GM12878 (cell line): ENCODE results near the gene JADE3. TPM values are rescaled to one million over a fixed set of nuclear protein-coding genes. Genes with fewer than 3 reads are reported as not detected.

ENCODE experiments used
- CBFB ChIP-seq: IDR thresholded peaks from 2 replicates; pipeline ENCODE4 v1.6.1; 2016; ENCODE audit warnings: antibody characterized with exemption, low read depth
- EZH2 ChIP-seq: IDR thresholded peaks from 2 replicates; pipeline ENCODE4 v1.6.1; 2012; ENCODE audit warnings: low read depth, mild to moderate bottlenecking, control low read depth, inconsistent platforms, low read length, borderline replicate concordance; ENCODE audit not compliant: control insufficient read depth
- HDAC2 ChIP-seq: fragments of 200-600 bp; sonication (generic); IDR thresholded peaks from 2 replicates; pipeline ENCODE4 v1.6.1; 2017
- NRF1 ChIP-seq: conservative IDR thresholded peaks from 2 replicates; pipeline ENCODE4 v1.6.1; 2011; ENCODE audit warnings: mild to moderate bottlenecking, low read depth, low read length, improper control_type of control experiment
- SP1 ChIP-seq: IDR thresholded peaks from one replicate; pipeline ENCODE4 v1.6.1; 2011; ENCODE audit warnings: low read depth, low read length
- YY1 ChIP-seq: IDR thresholded peaks from 2 replicates; pipeline ENCODE4 v1.6.1; 2011; ENCODE audit warnings: low read depth, mild to moderate bottlenecking, low read length
- ZNF24 ChIP-seq: fragments of 450-650 bp; IDR thresholded peaks from 2 replicates; pipeline ENCODE4 v1.6.1; 2017; ENCODE audit warnings: antibody characterized with exemption, mild to moderate bottlenecking
- polyA plus RNA-seq, 11 experiments: library from polyadenylated mRNA; depleted of rRNA in 4 of 11; unstranded in 6 of 11; stranded (reverse) in 5 of 11; fragments of >200 nt; fragmentation: Nextera tagmentation in 4 of 11; fragmentation: Illumina TruSeq in 1 of 11; extraction: Ambion mirVana in 4 of 11; extraction: Trizol in 1 of 11; gene quantifications; 1 replicate in 1 of 11; 2 replicates in 10 of 11; pipeline versions ENCODE4 v1.2.1 to v1.2.3, GENCODE V29; 2011 to 2016; ENCODE audit warnings: inconsistent platforms in 2 of 11, missing spikeins in 2 of 11, low read depth in 1 of 11
- small RNA-seq: library from RNA; depleted of rRNA; stranded (forward); fragments of <200 nt; gene quantifications from one replicate; pipeline ENCODE3, GENCODE V24; 2014
- total RNA-seq, 4 experiments: library from RNA; depleted of rRNA in 3 of 4; stranded (reverse); fragments of >200 nt in 3 of 4; fragmentation: Illumina TruSeq in 1 of 4; extraction: Trizol in 1 of 4; gene quantifications; 2 replicates each; pipeline versions ENCODE4 v1.2.1 to v1.2.3, GENCODE V29; 2013 to 2021
- TF ChIP-seq, protein P1 (sequence below): IDR thresholded peaks from 2 replicates; pipeline ENCODE4 v1.6.1; 2011; ENCODE audit warnings: mild to moderate bottlenecking, low read depth, low read length, moderate library complexity; ENCODE audit not compliant: insufficient replicate concordance
- TF ChIP-seq, protein P2 (sequence below): fragments of 150-350 bp; IDR thresholded peaks from 2 replicates; pipeline ENCODE4 v1.6.1; 2014; ENCODE audit warnings: mild to moderate bottlenecking, low read depth, low read length
- TF ChIP-seq, protein P3 (sequence below): IDR thresholded peaks from 2 replicates; pipeline ENCODE4 v1.6.1; 2011; ENCODE audit warnings: borderline replicate concordance, low read depth, mild to moderate bottlenecking, moderate library complexity, mixed read lengths, low read length; ENCODE audit not compliant: insufficient read depth; ENCODE audit errors: extremely low read length
- TF ChIP-seq, protein P4 (sequence below): fragments of 450-650 bp; IDR thresholded peaks from 2 replicates; pipeline ENCODE4 v1.6.1; 2016; ENCODE audit warnings: mild to moderate bottlenecking

The JADE3 gene
- total and polyA plus RNA-seq, 10 of the 15 experiments (the other 5 are each of a cell fraction or from before 2014, with no cell fraction given): 0.06 to 13.0 (median 0.65) TPM

DNA sequence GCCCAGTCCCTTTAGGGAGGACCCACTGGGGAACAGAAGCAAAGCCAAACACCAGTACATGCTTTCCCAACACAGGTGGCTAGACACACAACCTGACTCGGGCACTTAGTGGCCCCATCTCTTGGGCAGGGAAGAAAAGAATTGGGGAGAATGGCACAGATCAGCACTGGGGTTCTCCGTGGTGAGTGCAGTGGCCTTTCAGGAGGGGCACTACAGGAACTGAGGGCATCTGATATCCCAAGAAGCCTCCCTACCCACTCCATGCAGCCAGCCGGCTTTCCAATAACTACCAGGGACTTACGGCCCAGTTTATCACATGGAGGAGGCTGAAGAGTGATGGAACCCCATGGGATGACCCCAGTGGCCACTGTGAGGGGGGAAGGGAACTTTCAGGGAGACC, 189.0 kb downstream of the JADE3 start (continued):
- TF ChIP-seq, protein P1, sequence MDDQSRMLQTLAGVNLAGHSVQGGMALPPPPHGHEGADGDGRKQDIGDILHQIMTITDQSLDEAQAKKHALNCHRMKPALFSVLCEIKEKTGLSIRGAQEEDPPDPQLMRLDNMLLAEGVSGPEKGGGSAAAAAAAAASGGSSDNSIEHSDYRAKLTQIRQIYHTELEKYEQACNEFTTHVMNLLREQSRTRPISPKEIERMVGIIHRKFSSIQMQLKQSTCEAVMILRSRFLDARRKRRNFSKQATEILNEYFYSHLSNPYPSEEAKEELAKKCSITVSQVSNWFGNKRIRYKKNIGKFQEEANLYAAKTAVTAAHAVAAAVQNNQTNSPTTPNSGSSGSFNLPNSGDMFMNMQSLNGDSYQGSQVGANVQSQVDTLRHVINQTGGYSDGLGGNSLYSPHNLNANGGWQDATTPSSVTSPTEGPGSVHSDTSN: no peak
- no peak for TF ChIP-seq ZNF24
- TF ChIP-seq, protein P2, sequence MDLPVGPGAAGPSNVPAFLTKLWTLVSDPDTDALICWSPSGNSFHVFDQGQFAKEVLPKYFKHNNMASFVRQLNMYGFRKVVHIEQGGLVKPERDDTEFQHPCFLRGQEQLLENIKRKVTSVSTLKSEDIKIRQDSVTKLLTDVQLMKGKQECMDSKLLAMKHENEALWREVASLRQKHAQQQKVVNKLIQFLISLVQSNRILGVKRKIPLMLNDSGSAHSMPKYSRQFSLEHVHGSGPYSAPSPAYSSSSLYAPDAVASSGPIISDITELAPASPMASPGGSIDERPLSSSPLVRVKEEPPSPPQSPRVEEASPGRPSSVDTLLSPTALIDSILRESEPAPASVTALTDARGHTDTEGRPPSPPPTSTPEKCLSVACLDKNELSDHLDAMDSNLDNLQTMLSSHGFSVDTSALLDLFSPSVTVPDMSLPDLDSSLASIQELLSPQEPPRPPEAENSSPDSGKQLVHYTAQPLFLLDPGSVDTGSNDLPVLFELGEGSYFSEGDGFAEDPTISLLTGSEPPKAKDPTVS: no peak
- no peak for TF ChIP-seq NRF1
- TF ChIP-seq, protein P3, sequence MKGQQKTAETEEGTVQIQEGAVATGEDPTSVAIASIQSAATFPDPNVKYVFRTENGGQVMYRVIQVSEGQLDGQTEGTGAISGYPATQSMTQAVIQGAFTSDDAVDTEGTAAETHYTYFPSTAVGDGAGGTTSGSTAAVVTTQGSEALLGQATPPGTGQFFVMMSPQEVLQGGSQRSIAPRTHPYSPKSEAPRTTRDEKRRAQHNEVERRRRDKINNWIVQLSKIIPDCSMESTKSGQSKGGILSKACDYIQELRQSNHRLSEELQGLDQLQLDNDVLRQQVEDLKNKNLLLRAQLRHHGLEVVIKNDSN: no peak
- TF ChIP-seq HDAC2: no peak
- TF ChIP-seq EZH2: no peak
- no peak for TF ChIP-seq CBFB
- TF ChIP-seq YY1: no peak
- TF ChIP-seq SP1: no peak
- TF ChIP-seq, protein P4, sequence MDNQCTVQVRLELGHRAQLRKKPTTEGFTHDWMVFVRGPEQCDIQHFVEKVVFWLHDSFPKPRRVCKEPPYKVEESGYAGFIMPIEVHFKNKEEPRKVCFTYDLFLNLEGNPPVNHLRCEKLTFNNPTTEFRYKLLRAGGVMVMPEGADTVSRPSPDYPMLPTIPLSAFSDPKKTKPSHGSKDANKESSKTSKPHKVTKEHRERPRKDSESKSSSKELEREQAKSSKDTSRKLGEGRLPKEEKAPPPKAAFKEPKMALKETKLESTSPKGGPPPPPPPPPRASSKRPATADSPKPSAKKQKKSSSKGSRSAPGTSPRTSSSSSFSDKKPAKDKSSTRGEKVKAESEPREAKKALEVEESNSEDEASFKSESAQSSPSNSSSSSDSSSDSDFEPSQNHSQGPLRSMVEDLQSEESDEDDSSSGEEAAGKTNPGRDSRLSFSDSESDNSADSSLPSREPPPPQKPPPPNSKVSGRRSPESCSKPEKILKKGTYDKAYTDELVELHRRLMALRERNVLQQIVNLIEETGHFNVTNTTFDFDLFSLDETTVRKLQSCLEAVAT: no peak
- TF ChIP-seq, all 136 proteins: peak for 0

Small RNA genes within 50 kb of the gene (small RNA-seq; reads per million reads assigned to genes)
- not detected for gene RNU6-1189P

Other genes with a start within 250 kb of the JADE3 start
- gene SLC9A7, start 153.3 kb upstream of the JADE3 start, total RNA-seq (2014; rRNA removed): 54.2 and 56.2 TPM in 2 replicates
- 61.9 and 62.8 TPM in 2 replicates for gene SLC9A7, start 153.3 kb upstream of the JADE3 start, total RNA-seq (2014; rRNA removed; fragmentation: Illumina TruSeq; extraction: Trizol)
- 52.6 and 57.2 TPM in 2 replicates for gene SLC9A7, start 153.3 kb upstream of the JADE3 start, total RNA-seq (2021)
- gene SLC9A7, start 153.3 kb upstream of the JADE3 start, polyA plus RNA-seq (2011; rRNA removed): 45.3 and 53.4 TPM in 2 replicates
- 31.0 and 36.2 TPM in 2 replicates for gene SLC9A7, start 153.3 kb upstream of the JADE3 start, polyA plus RNA-seq (2014; fragmentation: Illumina TruSeq; extraction: Trizol)
- gene SLC9A7, start 153.3 kb upstream of the JADE3 start, polyA plus RNA-seq (2014; fragmentation: Nextera tagmentation; extraction: Ambion mirVana): 1 to 10 TPM; 5.0 to 5.2 TPM
- 24.8 and 28.4 TPM in 2 replicates for gene SLC9A7, start 153.3 kb upstream of the JADE3 start, polyA plus RNA-seq (2014; rRNA removed)
- gene SLC9A7, start 153.3 kb upstream of the JADE3 start, polyA plus RNA-seq (2016; fragmentation: Nextera tagmentation; extraction: Ambion mirVana): 10 to 100 TPM; 13.1 to 14.1 TPM
- gene RP2, start 75.4 kb upstream of the JADE3 start, total RNA-seq (2014; rRNA removed): 5.5 and 7.3 TPM in 2 replicates
- 7.7 and 7.8 TPM in 2 replicates for gene RP2, start 75.4 kb upstream of the JADE3 start, total RNA-seq (2014; rRNA removed; fragmentation: Illumina TruSeq; extraction: Trizol)
- gene RP2, start 75.4 kb upstream of the JADE3 start, total RNA-seq (2021): 4.9 TPM in 2 replicates
- 11.0 and 17.1 TPM in 2 replicates for gene RP2, start 75.4 kb upstream of the JADE3 start, polyA plus RNA-seq (2011; rRNA removed)
- gene RP2, start 75.4 kb upstream of the JADE3 start, polyA plus RNA-seq (2014; fragmentation: Illumina TruSeq; extraction: Trizol): 6.3 and 8.8 TPM in 2 replicates
- 1 to 10 TPM; 3.5 to 3.7 TPM for gene RP2, start 75.4 kb upstream of the JADE3 start, polyA plus RNA-seq (2014; fragmentation: Nextera tagmentation; extraction: Ambion mirVana)
- 4.8 and 6.5 TPM in 2 replicates for gene RP2, start 75.4 kb upstream of the JADE3 start, polyA plus RNA-seq (2014; rRNA removed)
- 1 to 10 TPM; 5.6 to 5.7 TPM for gene RP2, start 75.4 kb upstream of the JADE3 start, polyA plus RNA-seq (2016; fragmentation: Nextera tagmentation; extraction: Ambion mirVana)
- gene RGN, start 166.0 kb downstream of the JADE3 start, total RNA-seq (2014; rRNA removed): not detected in 2 replicates
- gene RGN, start 166.0 kb downstream of the JADE3 start, total RNA-seq (2014; rRNA removed; fragmentation: Illumina TruSeq; extraction: Trizol): not detected in 2 replicates
- 0.13 and 0.15 TPM in 2 replicates for gene RGN, start 166.0 kb downstream of the JADE3 start, total RNA-seq (2021)
- gene RGN, start 166.0 kb downstream of the JADE3 start, polyA plus RNA-seq (2011; rRNA removed): not detected in 2 replicates
- not detected in 2 replicates for gene RGN, start 166.0 kb downstream of the JADE3 start, polyA plus RNA-seq (2014; fragmentation: Illumina TruSeq; extraction: Trizol)
- not detected for gene RGN, start 166.0 kb downstream of the JADE3 start, polyA plus RNA-seq (2014; fragmentation: Nextera tagmentation; extraction: Ambion mirVana)
- not detected in 2 replicates for gene RGN, start 166.0 kb downstream of the JADE3 start, polyA plus RNA-seq (2014; rRNA removed)
- not detected for gene RGN, start 166.0 kb downstream of the JADE3 start, polyA plus RNA-seq (2016; fragmentation: Nextera tagmentation; extraction: Ambion mirVana)
- gene NDUFB11, start 232.3 kb downstream of the JADE3 start, total RNA-seq (2014; rRNA removed): 179 and 202 TPM in 2 replicates
- gene NDUFB11, start 232.3 kb downstream of the JADE3 start, total RNA-seq (2014; rRNA removed; fragmentation: Illumina TruSeq; extraction: Trizol): 51.2 and 60.8 TPM in 2 replicates
- 101 and 106 TPM in 2 replicates for gene NDUFB11, start 232.3 kb downstream of the JADE3 start, total RNA-seq (2021)
- 27.3 and 53.4 TPM in 2 replicates for gene NDUFB11, start 232.3 kb downstream of the JADE3 start, polyA plus RNA-seq (2011; rRNA removed)
- gene NDUFB11, start 232.3 kb downstream of the JADE3 start, polyA plus RNA-seq (2014; fragmentation: Illumina TruSeq; extraction: Trizol): 41.5 and 42.5 TPM in 2 replicates
- gene NDUFB11, start 232.3 kb downstream of the JADE3 start, polyA plus RNA-seq (2014; fragmentation: Nextera tagmentation; extraction: Ambion mirVana): 10 to 100 TPM; 16.1 to 44.5 TPM
- 164 and 211 TPM in 2 replicates for gene NDUFB11, start 232.3 kb downstream of the JADE3 start, polyA plus RNA-seq (2014; rRNA removed)
- 100 to 1,000 TPM; 197 to 199 TPM for gene NDUFB11, start 232.3 kb downstream of the JADE3 start, polyA plus RNA-seq (2016; fragmentation: Nextera tagmentation; extraction: Ambion mirVana)
- gene RBM10, start 232.8 kb downstream of the JADE3 start, total RNA-seq (2014; rRNA removed): 46.8 and 48.0 TPM in 2 replicates
- 20.7 and 24.8 TPM in 2 replicates for gene RBM10, start 232.8 kb downstream of the JADE3 start, total RNA-seq (2014; rRNA removed; fragmentation: Illumina TruSeq; extraction: Trizol)
- gene RBM10, start 232.8 kb downstream of the JADE3 start, total RNA-seq (2021): 55.5 and 57.6 TPM in 2 replicates
- gene RBM10, start 232.8 kb downstream of the JADE3 start, polyA plus RNA-seq (2011; rRNA removed): 7.8 and 16.0 TPM in 2 replicates
- 10.4 and 22.5 TPM in 2 replicates for gene RBM10, start 232.8 kb downstream of the JADE3 start, polyA plus RNA-seq (2014; fragmentation: Illumina TruSeq; extraction: Trizol)
- gene RBM10, start 232.8 kb downstream of the JADE3 start, polyA plus RNA-seq (2014; fragmentation: Nextera tagmentation; extraction: Ambion mirVana): 1 to 10 TPM; 1.4 to 4.4 TPM
- 34.9 and 40.2 TPM in 2 replicates for gene RBM10, start 232.8 kb downstream of the JADE3 start, polyA plus RNA-seq (2014; rRNA removed)
- 10 to 100 TPM; 50.0 to 60.0 TPM for gene RBM10, start 232.8 kb downstream of the JADE3 start, polyA plus RNA-seq (2016; fragmentation: Nextera tagmentation; extraction: Ambion mirVana)